GM12873 (cell line): ENCODE measurements around the gene INS.

Experiments
- TF ChIP-seq, protein P1 (sequence below): IDR thresholded peaks from 2 replicates; pipeline ENCODE4 v1.5.1; 2012; ENCODE audit warnings: low read depth, mild to moderate bottlenecking, moderate library complexity, low read length, control low read depth; ENCODE audit not compliant: insufficient read depth; ENCODE audit errors: missing control alignments

INS gene

DNA sequence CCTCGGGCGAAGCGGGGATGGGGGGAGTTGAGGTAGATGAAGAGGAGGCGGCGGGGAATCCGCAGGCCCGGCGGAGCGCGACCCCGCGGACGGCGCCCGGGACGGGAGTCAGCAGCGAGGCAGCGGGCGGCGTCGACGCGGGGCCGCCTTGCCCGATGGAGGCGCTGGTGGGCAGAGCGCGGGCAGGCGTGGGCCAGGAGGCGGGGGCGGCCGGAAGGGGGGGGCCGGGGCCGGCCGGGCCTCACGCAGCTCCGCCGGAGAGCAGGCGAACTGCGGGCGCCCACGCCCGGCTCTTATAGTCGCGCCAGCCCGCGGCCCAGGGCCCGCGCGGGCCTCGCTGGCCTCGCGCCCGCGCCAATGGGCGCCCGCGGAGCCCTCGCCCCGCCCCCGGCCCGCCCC, 21.9 kb downstream of the INS start, which contains the start of gene IGF2:
Gene IGF2 (minus strand): TSS at position 267 of the 399 bp plus-strand sequence. CDS start 3,866 bp downstream, outside the sequence.
- TF ChIP-seq, protein P1, sequence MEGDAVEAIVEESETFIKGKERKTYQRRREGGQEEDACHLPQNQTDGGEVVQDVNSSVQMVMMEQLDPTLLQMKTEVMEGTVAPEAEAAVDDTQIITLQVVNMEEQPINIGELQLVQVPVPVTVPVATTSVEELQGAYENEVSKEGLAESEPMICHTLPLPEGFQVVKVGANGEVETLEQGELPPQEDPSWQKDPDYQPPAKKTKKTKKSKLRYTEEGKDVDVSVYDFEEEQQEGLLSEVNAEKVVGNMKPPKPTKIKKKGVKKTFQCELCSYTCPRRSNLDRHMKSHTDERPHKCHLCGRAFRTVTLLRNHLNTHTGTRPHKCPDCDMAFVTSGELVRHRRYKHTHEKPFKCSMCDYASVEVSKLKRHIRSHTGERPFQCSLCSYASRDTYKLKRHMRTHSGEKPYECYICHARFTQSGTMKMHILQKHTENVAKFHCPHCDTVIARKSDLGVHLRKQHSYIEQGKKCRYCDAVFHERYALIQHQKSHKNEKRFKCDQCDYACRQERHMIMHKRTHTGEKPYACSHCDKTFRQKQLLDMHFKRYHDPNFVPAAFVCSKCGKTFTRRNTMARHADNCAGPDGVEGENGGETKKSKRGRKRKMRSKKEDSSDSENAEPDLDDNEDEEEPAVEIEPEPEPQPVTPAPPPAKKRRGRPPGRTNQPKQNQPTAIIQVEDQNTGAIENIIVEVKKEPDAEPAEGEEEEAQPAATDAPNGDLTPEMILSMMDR = no peak

GRCh38 chr11:2138431-2139122, 22.4 kb downstream of the INS start:
- TF ChIP-seq, protein P1 = no peak

- TF ChIP-seq, protein P1 = no peak
These were observed 23.0 kb downstream of the INS start for GRCh38 chr11:2138068-2138430.

DNA sequence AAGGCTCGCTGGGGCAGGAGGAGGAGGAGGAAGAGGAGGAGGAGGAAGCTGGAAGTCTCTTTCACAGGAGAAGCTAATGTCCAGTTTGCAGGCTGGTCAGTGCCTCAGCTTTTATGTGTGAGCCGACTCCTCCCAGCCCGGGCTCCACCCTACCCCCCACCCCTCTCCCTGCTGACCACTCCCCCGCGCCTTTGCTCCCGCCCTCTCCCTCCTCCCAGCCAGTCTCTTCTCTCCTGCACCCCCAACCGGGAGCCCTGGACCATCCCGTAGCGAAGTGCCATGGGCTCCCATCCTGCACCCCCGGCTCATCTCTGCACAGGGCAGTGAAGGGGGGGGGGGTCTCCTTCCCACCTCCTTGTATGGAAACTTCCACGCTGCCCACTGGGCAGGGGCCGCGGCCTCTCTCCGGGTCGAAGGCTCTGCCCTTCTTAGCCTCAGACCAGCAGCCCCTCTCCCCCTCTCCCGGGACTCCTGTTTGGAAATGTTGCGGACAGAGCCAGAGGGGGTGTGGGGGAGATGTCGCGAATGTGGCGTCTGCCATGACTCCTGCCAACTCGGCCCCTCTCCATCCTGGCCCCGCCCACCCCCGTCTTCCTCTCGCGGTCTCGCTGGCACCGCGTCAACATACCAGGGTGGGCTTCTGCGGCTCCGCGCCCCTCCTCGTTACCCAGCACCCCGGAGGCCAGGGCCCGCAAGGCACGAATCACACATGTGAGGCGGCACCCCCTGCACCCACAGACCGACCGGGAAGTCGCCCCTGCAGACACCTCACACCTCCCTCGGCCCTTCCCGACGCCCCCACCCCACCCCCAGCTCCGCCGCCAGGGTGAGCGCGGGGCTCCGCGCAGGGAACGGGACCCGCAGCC, 23.6 kb downstream of the INS start:
- TF ChIP-seq, protein P1 = no peak

- TF ChIP-seq, protein P1 = no peak
These were observed 24.1 kb downstream of the INS start for GRCh38 chr11:2136952-2137201.

- TF ChIP-seq, protein P1 = no peak
These were observed 24.6 kb downstream of the INS start for GRCh38 chr11:2136209-2136951.

GRCh38 chr11:2135648-2136201, 25.3 kb downstream of the INS start:
- TF ChIP-seq, protein P1 = no peak
